ENCODE results near the gene SYNGR2.
A peak's percentile ranks its signal among the peaks of the same experiment; 100 is the strongest.

SYNGR2 gene

GRCh38 chr17:78174346-78174869, 6.0 kb downstream of the SYNGR2 start:
- peaks cover 0 to 56% (median 28%) of the 10 kb centered on the region in 4 experiments for H3K36me3 ChIP-seq (ENCODE audit: control insufficient read depth in 4 of 4, insufficient read depth in 4 of 4, low read length in 3 of 4)
- H3K27ac ChIP-seq (ENCODE audit: insufficient read depth in 1 of 2, low read depth in 1 of 2, low read length in 2 of 2, poor library complexity in 1 of 2, severe bottlenecking in 2 of 2), result no peak overlapping the region
- peaks cover 0 to 36% (median 28%) of the 10 kb centered on the region in 4 experiments for H3K4me1 ChIP-seq (ENCODE audit: control extremely low read depth in 1 of 4, control insufficient read depth in 4 of 4, insufficient read depth in 4 of 4, low read length in 3 of 4)
- WGBS (ENCODE audit: insufficient coverage), result 99% methylated on average over 11 of the region's 15 CpGs
- H3K27me3 ChIP-seq (replicated peaks in 2 of 5; ENCODE audit: control insufficient read depth in 4 of 5, insufficient read depth in 5 of 5, low read length in 4 of 5), result no peaks in the 10 kb centered on the region
- H3K4me3 ChIP-seq (ENCODE audit: control insufficient read depth in 1 of 7, extremely low read depth in 1 of 7, insufficient read depth in 4 of 7, low read depth in 2 of 7, low read length in 6 of 7), result no peak overlapping the region
- no peaks in the 10 kb centered on the region for H3K9me3 ChIP-seq (ENCODE audit: control extremely low read depth in 1 of 5, control insufficient read depth in 4 of 5, insufficient read depth in 2 of 5, low read depth in 1 of 5, low read length in 4 of 5)
- DNase-seq, result no peak
- ChIA-PET CTCF (interaction anchor here (1.1 to 8.8 kb wide), 4 partner anchors 9 to 61 kb away, joined by 4 to 76 read pairs (median 23); no protein-coding TSS in a partner anchor), POLR2A (no interaction called here)

GRCh38 chr17:78174870-78175642, 6.7 kb downstream of the SYNGR2 start:
- Histone ChIP-seq H3K9me3 (ENCODE audit: control extremely low read depth in 1 of 5, control insufficient read depth in 4 of 5, insufficient read depth in 2 of 5, low read depth in 1 of 5, low read length in 4 of 5) (no peaks in the 10 kb centered on the region), H3K27ac (ENCODE audit: insufficient read depth in 1 of 2, low read depth in 1 of 2, low read length in 2 of 2, poor library complexity in 1 of 2, severe bottlenecking in 2 of 2) (no peak overlapping the region), H3K4me1 (ENCODE audit: control extremely low read depth in 1 of 4, control insufficient read depth in 4 of 4, insufficient read depth in 4 of 4, low read length in 3 of 4) (peaks cover 0 to 31% (median 22%) of the 10 kb centered on the region in 4 experiments), H3K4me3 (ENCODE audit: control insufficient read depth in 1 of 7, extremely low read depth in 1 of 7, insufficient read depth in 4 of 7, low read depth in 2 of 7, low read length in 6 of 7) (no peak overlapping the region), H3K27me3 (replicated peaks in 2 of 5; ENCODE audit: control insufficient read depth in 4 of 5, insufficient read depth in 5 of 5, low read length in 4 of 5) (no peaks in the 10 kb centered on the region), H3K36me3 (ENCODE audit: control insufficient read depth in 4 of 4, insufficient read depth in 4 of 4, low read length in 3 of 4) (peaks cover 0 to 62% (median 28%) of the 10 kb centered on the region in 4 experiments)
- 94% methylated on average over 28 of the region's 28 CpGs for WGBS (ENCODE audit: insufficient coverage)
- ChIA-PET CTCF (interaction anchor here (0.9 to 8.8 kb wide), 8 partner anchors 8 to 64 kb away, joined by 3 to 76 read pairs (median 7); partner anchors contain the start of gene TMC8), POLR2A (no interaction called here)
- DNase-seq, result no peak

- CTCF ChIA-PET, result interaction anchor here (0.9 to 8.8 kb wide), 12 partner anchors 12 to 65 kb away, joined by 3 to 76 read pairs (median 6); partner anchors contain the start of gene TMC8
- no peak for DNase-seq
- 98% methylated on average over 14 of the region's 14 CpGs for WGBS (ENCODE audit: insufficient coverage)
- peaks cover 0 to 67% (median 28%) of the 10 kb centered on the region in 4 experiments for H3K36me3 ChIP-seq (ENCODE audit: control insufficient read depth in 4 of 4, insufficient read depth in 4 of 4, low read length in 3 of 4)
- H3K9me3 ChIP-seq (ENCODE audit: control extremely low read depth in 1 of 5, control insufficient read depth in 4 of 5, insufficient read depth in 2 of 5, low read depth in 1 of 5, low read length in 4 of 5), result no peaks in the 10 kb centered on the region
- no peaks in the 10 kb centered on the region for H3K27me3 ChIP-seq (replicated peaks in 2 of 5; ENCODE audit: control insufficient read depth in 4 of 5, insufficient read depth in 5 of 5, low read length in 4 of 5)
- peaks cover 0 to 31% (median 24%) of the 10 kb centered on the region in 4 experiments for H3K4me1 ChIP-seq (ENCODE audit: control extremely low read depth in 1 of 4, control insufficient read depth in 4 of 4, insufficient read depth in 4 of 4, low read length in 3 of 4)
- H3K27ac ChIP-seq (ENCODE audit: insufficient read depth in 1 of 2, low read depth in 1 of 2, low read length in 2 of 2, poor library complexity in 1 of 2, severe bottlenecking in 2 of 2), result no peak overlapping the region
- no peak overlapping the region for H3K4me3 ChIP-seq (ENCODE audit: control insufficient read depth in 1 of 7, extremely low read depth in 1 of 7, insufficient read depth in 4 of 7, low read depth in 2 of 7, low read length in 6 of 7)
- POLR2A ChIA-PET, result no interaction called here
These were observed 7.2 kb downstream of the SYNGR2 start for GRCh38 chr17:78175643-78175981.

GRCh38 chr17:78176548-78177025, 8.2 kb downstream of the SYNGR2 start:
- ChIA-PET CTCF (interaction anchor here (0.6 to 8.8 kb wide), 18 partner anchors 10 to 160 kb away, joined by 3 to 76 read pairs (median 5); partner anchors contain the start of genes AFMID, TK1 and TMC8), POLR2A (interaction anchor here (0.9 to 1.0 kb wide), 2 partner anchors 37 to 63 kb away, joined by 3 read pairs; no protein-coding TSS in a partner anchor)
- Histone ChIP-seq H3K27me3 (replicated peaks in 2 of 5; ENCODE audit: control insufficient read depth in 4 of 5, insufficient read depth in 5 of 5, low read length in 4 of 5) (no peaks in the 10 kb centered on the region), H3K36me3 (ENCODE audit: control insufficient read depth in 4 of 4, insufficient read depth in 4 of 4, low read length in 3 of 4) (peaks cover 0 to 70% (median 22%) of the 10 kb centered on the region in 4 experiments), H3K9me3 (ENCODE audit: control extremely low read depth in 1 of 5, control insufficient read depth in 4 of 5, insufficient read depth in 2 of 5, low read depth in 1 of 5, low read length in 4 of 5) (no peaks in the 10 kb centered on the region), H3K4me3 (ENCODE audit: control insufficient read depth in 1 of 7, extremely low read depth in 1 of 7, insufficient read depth in 4 of 7, low read depth in 2 of 7, low read length in 6 of 7) (no peak overlapping the region), H3K27ac (ENCODE audit: insufficient read depth in 1 of 2, low read depth in 1 of 2, low read length in 2 of 2, poor library complexity in 1 of 2, severe bottlenecking in 2 of 2) (no peak overlapping the region), H3K4me1 (ENCODE audit: control extremely low read depth in 1 of 4, control insufficient read depth in 4 of 4, insufficient read depth in 4 of 4, low read length in 3 of 4) (peaks cover 0 to 27% (median 22%) of the 10 kb centered on the region in 4 experiments)
- peak; percentile 65 to 79 (median 78) for DNase-seq
- WGBS (ENCODE audit: insufficient coverage), result 1% methylated on average over 9 of the region's 14 CpGs

- Histone ChIP-seq H3K27ac (ENCODE audit: insufficient read depth in 1 of 2, low read depth in 1 of 2, low read length in 2 of 2, poor library complexity in 1 of 2, severe bottlenecking in 2 of 2) (no peak overlapping the region), H3K27me3 (replicated peaks in 2 of 5; ENCODE audit: control insufficient read depth in 4 of 5, insufficient read depth in 5 of 5, low read length in 4 of 5) (no peaks in the 10 kb centered on the region), H3K4me1 (ENCODE audit: control extremely low read depth in 1 of 4, control insufficient read depth in 4 of 4, insufficient read depth in 4 of 4, low read length in 3 of 4) (peaks cover 0 to 12% (median 8%) of the 10 kb centered on the region in 4 experiments), H3K4me3 (ENCODE audit: control insufficient read depth in 1 of 7, extremely low read depth in 1 of 7, insufficient read depth in 4 of 7, low read depth in 2 of 7, low read length in 6 of 7) (no peak overlapping the region), H3K36me3 (ENCODE audit: control insufficient read depth in 4 of 4, insufficient read depth in 4 of 4, low read length in 3 of 4) (peaks cover 0 to 73% (median 12%) of the 10 kb centered on the region in 4 experiments), H3K9me3 (ENCODE audit: control extremely low read depth in 1 of 5, control insufficient read depth in 4 of 5, insufficient read depth in 2 of 5, low read depth in 1 of 5, low read length in 4 of 5) (no peaks in the 10 kb centered on the region)
- WGBS (ENCODE audit: insufficient coverage), result 95% methylated on average over 15 of the region's 17 CpGs
- ChIA-PET CTCF (interaction anchor here (0.7 to 1.3 kb wide), 3 partner anchors 10 to 68 kb away, joined by 3 to 4 read pairs (median 3); no protein-coding TSS in a partner anchor), POLR2A (no interaction called here)
- no peak for DNase-seq
These were observed 11.0 kb downstream of the SYNGR2 start for GRCh38 chr17:78179372-78179771.

- ChIA-PET POLR2A (no interaction called here), CTCF (interaction anchor here (1.1 to 1.4 kb wide), 3 partner anchors 11 to 69 kb away, joined by 3 to 4 read pairs (median 3); no protein-coding TSS in a partner anchor)
- WGBS (ENCODE audit: insufficient coverage), result 73% methylated on average over 6 of the region's 14 CpGs
- no peaks in the 10 kb centered on the region for H3K27me3 ChIP-seq (replicated peaks in 2 of 5; ENCODE audit: control insufficient read depth in 4 of 5, insufficient read depth in 5 of 5, low read length in 4 of 5)
- H3K36me3 ChIP-seq (ENCODE audit: control insufficient read depth in 4 of 4, insufficient read depth in 4 of 4, low read length in 3 of 4), result peaks cover 0 to 73% (median 8%) of the 10 kb centered on the region in 4 experiments
- DNase-seq, result no peak
- H3K27ac ChIP-seq (ENCODE audit: insufficient read depth in 1 of 2, low read depth in 1 of 2, low read length in 2 of 2, poor library complexity in 1 of 2, severe bottlenecking in 2 of 2), result peak overlapping the region in 1 of 2 experiments; percentile 29
- H3K9me3 ChIP-seq (ENCODE audit: control extremely low read depth in 1 of 5, control insufficient read depth in 4 of 5, insufficient read depth in 2 of 5, low read depth in 1 of 5, low read length in 4 of 5), result no peaks in the 10 kb centered on the region
- H3K4me1 ChIP-seq (ENCODE audit: control extremely low read depth in 1 of 4, control insufficient read depth in 4 of 4, insufficient read depth in 4 of 4, low read length in 3 of 4), result peaks cover 0 to 13% (median 11%) of the 10 kb centered on the region in 4 experiments
- peak overlapping the region in 2 of 7 experiments; percentile 36 to 42 for H3K4me3 ChIP-seq (ENCODE audit: control insufficient read depth in 1 of 7, extremely low read depth in 1 of 7, insufficient read depth in 4 of 7, low read depth in 2 of 7, low read length in 6 of 7)
These were observed 11.7 kb downstream of the SYNGR2 start for GRCh38 chr17:78180083-78180482.

All from common myeloid progenitor, CD34-positive (primary cell).